Activated CD4-positive, alpha-beta T cell treated with anti-CD3 and anti-CD28 coated beads, Interleukin-10, Interleukin-2, amounts not matched to agents 100 ng/mL and 50 ng/mL, durations not matched to agents 16 hours and 8 hours (primary cell): ENCODE results near the gene IL9R.
A peak's percentile ranks its signal among the peaks of the same experiment; 100 is the strongest.
"Not testable (repeated sequence)": the region's sequence is repeated elsewhere in the genome, so short reads cannot be mapped to it uniquely, and the experiment has no call there.

Source experiments
- DNase-seq: peaks from one replicate; pipeline ENCODE4 v3.0.0-alpha.2; 2020

Gene IL9R

DNA sequence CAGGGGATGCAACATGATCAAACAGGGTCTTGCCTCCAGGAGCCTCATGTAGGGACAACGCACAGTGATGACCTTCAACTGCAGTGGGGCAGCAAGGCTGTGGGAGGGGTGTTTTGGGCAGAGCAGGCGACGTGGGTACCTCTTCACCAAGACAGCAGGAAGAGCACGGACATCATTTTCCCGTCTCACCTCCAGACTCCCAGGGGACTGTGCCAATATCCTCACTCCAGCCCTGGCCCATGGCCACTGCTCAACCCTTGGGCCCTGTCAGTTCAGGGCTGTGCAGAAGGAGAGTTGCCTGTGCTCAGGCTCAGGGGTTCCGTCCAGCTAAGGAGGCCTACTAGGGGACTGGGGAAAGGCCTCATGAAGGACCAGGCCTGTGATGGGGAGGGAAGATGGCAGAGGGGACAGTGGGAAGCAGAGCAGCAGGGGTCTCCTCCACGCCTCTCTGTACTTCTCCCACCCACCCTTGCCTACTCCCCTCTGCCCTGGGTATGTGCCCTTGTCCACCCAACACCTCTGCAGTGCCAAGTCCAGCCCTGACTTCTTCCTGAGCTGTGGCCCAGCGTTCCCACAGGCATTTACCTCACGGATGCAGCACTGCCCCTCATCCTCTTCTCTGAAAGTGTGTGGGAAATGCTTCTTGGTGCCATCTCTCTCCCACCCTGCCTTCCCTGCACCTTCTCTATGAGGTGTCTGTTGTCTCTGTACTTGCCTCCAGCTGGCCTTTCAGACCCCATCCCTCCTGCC, 1.4 kb downstream of the IL9R start:
- no peak for DNase-seq

GRCh38 chrX:155999751-156000150, 2.3 kb downstream of the IL9R start:
- DNase-seq, result not testable (repeated sequence)

GRCh38 chrX:156000361-156000926, 2.9 kb downstream of the IL9R start:
- no peak for DNase-seq

GRCh38 chrX:156001001-156001666, 3.6 kb downstream of the IL9R start:
- DNase-seq, result no peak

DNA sequence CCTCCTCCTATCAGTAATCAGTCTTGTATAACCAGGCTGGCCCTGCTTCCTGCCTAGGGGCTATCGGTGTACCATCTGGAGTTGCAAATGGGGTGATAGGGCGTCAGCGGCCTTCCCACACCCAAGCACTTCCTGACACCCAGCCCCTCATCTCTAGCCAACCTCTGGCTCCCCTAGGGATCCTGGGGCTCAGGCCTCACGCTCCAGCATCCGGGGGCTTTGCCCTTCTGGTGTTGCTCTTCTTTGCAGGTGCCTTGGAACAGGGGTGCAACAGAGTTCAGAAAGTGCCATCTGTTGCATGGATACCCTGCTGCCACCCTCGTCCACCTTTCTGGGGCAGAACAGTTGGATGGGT, 4.1 kb downstream of the IL9R start:
- no peak for DNase-seq

- no peak for DNase-seq
These were observed 5.0 kb downstream of the IL9R start for GRCh38 chrX:156002507-156002906.

- DNase-seq, result no peak
These were observed 6.1 kb downstream of the IL9R start for GRCh38 chrX:156003486-156004185.

GRCh38 chrX:156004256-156004655, 6.8 kb downstream of the IL9R start:
- DNase-seq, result no peak

GRCh38 chrX:156004740-156005139, 7.2 kb downstream of the IL9R start:
- DNase-seq, result no peak

- DNase-seq, result no peak
These were observed 7.6 kb downstream of the IL9R start for GRCh38 chrX:156005144-156005543.

- not testable (repeated sequence) for DNase-seq
These were observed 9.0 kb downstream of the IL9R start for GRCh38 chrX:156006468-156006867.

GRCh38 chrX:156008379-156008778, 10.9 kb downstream of the IL9R start:
- DNase-seq, result not testable (repeated sequence)

- DNase-seq, result no peak
These were observed 11.4 kb downstream of the IL9R start for GRCh38 chrX:156008915-156009314.

DNA sequence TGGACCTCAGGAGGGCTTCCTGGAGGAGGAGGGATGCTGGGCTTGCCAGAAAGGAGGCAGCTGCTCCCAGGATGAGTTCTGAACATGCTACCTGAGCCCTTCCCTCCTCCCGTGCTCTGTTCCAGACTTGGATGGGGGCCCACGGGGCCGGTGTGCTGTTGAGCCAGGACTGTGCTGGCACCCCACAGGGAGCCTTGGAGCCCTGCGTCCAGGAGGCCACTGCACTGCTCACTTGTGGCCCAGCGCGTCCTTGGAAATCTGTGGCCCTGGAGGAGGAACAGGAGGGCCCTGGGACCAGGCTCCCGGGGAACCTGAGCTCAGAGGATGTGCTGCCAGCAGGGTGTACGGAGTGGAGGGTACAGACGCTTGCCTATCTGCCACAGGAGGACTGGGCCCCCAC, 12.2 kb downstream of the IL9R start:
- not testable (repeated sequence) for DNase-seq

GRCh38 chrX:156013286-156013953, 15.9 kb downstream of the IL9R start:
- not testable (repeated sequence) for DNase-seq

DNA sequence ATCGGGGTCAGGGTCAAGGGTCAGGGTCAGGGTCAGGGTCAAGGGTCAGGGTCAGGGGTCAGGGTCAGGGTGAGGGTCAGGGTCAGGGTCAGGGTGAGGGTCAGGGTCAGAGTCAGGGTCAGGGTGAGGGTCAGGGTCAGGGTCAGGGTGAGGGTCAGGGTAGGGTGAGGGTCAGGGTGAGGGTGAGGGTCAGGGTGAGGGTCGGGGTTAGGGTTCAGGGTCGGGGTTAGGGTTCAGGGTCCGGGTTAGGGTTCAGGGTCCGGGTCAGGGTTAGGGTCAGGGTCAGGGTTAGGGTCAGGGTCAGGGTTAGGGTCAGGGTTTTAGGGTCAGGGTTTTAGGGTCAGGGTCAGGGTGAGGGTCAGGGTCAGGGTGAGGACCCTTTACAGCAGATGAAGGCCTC, 22.4 kb downstream of the IL9R start:
- not testable (repeated sequence) for DNase-seq

GRCh38 chrX:156023002-156023401, 25.5 kb downstream of the IL9R start:
- DNase-seq, result not testable (repeated sequence)

- not testable (repeated sequence) for DNase-seq
These were observed 27.5 kb downstream of the IL9R start for GRCh38 chrX:156024949-156025492.

- DNase-seq, result not testable (repeated sequence)
These were observed 31.2 kb downstream of the IL9R start for GRCh38 chrX:156028653-156029237.

- not testable (repeated sequence) for DNase-seq
These were observed 31.8 kb downstream of the IL9R start for GRCh38 chrX:156029296-156029695.

DNA sequence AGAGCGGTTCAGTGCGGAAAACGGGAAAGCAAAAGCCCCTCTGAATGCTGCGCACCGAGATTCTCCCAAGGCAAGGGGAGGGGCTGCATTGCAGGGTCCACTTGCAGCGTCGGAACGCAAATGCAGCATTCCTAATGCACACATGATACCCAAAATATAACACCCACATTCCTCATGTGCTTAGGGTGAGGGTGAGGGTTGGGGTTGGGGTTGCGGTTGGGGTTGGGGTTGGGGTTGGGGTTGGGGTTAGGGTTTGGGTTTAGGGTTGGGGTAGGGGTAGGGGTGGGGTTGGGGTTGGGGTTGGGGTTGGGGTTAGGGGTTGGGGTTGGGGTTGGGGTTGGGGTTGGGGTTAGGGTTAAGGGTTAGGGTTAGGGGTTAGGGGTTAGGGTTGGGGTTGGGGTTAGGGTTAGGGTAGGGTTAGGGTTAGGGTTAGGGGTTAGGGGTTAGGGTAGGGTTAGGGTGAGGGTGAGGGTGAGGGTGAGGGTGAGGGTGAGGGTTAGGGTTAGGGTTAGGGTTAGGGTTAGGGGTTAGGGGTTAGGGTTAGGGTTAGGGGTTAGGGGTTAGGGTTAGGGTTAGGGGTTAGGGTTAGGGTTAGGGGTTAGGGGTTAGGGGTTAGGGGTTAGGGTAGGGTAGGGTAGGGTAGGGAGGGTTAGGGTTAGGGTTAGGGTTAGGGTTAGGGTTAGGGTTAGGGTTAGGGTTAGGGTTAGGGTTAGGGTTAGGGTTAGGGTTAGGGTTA, 32.4 kb downstream of the IL9R start:
- DNase-seq, result not testable (repeated sequence)

GRCh38 chrX:156030474-156030873, 33.0 kb downstream of the IL9R start:
- DNase-seq, result peak; percentile 53
